Activated CD4-positive, alpha-beta T cell treated with anti-CD3 and anti-CD28 coated beads for 4 hours (primary cell): ENCODE results near the gene ZNF844.
"Not testable (repeated sequence)": the region's sequence is repeated elsewhere in the genome, so short reads cannot be mapped to it uniquely, and the experiment has no call there.

ENCODE experiments used
- DNase-seq, 2 donors: peaks; one replicate each; pipeline ENCODE4 v3.0.0-alpha.2; 2020

ZNF844 gene

DNA sequence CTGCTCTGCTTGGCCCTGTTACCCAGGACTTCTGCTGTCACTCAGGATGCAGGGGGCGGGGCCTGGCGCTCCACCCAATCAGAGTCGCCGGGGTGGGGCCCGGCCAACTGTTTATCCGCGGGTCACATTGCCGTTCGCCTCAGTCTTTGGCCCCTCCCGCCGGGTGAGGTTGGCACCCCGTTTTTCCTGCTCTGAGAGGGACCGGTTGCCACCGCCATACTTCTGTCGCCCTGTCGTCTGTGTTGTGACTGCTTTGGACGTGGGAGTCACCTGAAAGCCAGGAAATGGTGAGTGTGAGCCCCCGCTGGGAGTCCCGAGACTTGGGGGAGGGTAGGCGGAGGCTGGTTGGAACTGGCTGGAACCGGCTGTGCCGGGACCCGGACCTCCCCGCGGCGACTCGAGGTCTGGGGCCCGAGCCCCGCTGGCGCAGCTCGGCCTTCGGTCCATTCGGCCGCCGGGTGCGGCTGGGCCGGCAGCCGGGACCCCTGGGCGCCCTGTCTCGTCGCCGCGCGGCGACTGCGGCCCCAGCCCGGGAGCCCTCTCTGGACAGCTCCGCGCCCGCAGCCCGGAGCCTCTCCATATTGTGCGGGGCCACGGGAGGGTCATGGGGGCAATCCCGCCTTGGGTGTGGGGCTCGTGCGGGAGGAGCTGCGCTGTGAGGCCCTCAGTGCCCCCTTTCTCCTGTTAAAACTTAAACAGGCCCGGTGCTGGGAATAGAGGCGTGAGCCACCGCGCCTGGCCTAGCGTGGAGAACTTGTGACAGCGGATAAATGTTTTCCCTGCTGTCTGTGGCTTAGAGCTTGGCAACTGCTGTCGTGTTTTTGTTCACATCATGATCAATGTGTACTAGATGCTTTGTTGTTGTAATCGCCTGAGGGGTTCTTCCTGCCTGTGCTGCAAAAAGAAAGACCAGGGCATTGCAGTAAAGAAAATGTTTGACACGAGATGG is at the start of gene ZNF844:
Gene ZNF844 (plus strand): TSS at position 142 of the 949 bp plus-strand sequence. CDS start 143 bp downstream, at position 285.
- DNase-seq: peak; percentile 54 to 67

DNA sequence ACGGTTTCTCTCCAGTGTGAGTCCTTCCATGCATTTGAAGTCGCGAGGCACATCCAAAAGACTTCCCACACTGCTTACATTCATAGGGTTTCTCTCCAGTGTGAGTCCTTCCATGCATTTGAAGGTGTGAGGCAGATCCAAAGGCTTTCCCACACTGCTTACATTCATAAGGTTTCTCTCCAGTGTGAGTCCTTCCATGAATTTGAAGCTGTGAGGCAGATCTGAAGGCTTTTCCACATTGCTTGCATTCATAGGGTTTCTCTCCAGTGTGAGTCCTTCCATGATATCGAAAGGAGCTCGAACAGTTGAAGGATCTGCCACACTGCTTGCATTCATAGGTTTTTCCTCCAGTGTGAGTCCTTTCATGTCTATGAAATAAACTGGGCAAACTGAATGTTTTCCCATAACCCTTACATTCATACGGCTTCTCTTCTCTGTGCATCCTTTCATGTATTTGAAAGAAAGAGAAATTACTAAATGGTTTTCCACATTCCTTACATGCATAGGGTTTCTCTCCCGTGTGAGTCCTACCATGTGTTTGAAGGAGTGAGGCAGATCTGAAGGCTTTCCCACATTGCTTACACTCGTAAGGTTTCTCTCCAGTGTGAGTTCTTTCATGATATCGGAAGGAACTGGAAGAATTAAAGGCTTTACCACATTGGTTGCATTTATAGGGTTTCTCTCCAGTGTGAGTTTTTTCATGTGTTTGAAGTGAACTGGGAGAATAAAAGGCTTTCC is 49.3 kb upstream of the ZNF844 start:
- no peak for DNase-seq

DNA sequence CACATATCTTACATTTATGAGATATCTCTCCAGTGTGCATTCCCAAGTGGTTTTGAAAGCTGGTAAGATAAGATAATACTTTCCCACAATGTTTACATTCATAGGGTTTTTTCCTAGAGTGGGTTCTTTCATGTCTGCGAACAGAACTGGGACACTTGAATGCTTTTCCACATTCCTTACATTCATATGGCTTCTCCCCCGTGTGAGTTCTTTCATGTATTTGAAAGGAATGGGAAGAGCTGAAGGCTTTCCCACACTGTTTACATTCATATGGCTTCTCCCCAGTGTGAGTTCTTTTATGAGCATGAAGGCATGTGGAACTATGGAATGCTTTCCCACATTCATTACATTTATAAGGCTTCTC is 48.8 kb upstream of the ZNF844 start:
- no peak for DNase-seq

DNA sequence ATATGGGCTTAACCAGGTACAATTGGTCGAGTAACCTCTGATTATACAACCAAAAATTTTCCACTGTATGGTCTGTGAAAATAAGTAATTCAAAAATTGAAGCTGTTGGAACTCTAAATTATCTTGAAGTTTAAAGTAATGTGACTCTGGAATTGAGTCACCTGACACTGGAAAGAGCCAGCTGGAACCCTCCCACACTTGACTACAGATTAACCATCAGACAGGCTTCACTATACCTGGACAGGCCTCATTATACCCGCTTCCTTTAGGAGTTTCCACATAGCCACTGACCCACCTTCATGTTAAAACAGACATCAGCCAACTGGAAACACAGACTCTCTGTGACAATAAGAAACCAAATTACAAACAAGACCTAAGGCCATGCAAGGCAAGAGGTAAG is 30.3 kb upstream of the ZNF844 start:
- DNase-seq: no peak

DNA sequence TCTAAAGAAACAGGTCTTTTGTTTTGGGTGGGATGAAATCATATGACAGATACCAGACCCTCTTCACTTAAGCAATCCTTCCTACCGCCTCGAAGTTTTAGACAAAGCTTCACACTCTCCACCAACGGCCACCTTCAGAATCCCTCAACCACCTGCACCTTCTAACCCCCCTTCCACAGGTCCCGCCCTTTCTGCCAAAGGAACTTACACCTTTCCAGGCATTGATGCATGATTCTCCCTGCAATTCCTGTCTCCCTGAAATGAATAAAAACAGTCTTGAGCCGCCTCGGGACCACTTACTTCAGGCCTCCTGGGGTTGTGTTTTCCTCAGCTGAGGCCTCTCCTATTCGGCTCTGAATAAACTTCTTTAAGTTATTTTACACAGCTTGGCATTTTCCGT is 29.9 kb upstream of the ZNF844 start:
- DNase-seq: no peak

DNA sequence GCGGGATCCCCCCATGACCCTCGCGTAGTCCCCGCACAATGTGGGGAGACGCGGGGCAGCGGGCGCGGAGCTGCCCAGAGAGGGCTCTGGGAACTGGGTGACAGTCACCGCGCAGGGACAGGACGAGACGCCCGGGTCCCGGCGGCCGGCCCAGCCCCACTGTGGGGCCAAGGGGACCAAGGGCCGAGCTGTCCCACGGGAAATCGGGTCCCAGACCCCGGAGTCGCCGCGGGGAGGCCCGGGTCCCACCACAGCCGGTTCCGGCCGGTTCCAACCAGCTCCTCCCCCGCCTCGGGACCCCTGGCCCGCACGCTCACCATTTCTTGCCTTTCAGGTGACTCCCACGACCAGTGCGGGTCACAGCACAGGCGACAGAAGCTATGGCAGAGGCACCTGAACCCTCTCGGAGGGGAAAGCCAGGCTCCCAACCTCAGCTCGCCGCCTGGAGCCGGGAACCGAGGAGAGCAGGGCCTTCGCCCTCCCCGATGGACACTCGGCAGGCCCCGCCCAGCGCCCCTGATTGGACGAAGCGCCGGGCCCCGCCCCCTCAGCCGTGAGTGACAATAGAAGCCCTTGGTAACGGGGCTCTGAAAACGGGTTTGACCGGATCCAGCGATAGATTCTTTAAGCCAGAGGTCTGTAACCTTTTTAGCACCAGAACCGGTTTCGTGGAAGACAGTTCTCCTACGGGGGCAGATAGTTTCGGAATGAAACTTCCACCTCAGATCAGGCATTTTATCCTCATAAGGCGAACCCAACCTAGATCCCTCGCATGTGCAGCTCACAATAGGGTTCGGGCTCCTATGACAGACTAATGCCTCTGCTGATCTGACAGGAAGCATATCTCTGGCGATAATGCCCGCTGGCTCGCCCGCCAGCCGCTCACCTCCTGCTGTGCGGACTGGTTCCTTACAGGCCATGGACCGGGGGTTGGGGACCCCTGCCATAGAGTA is 29.0 kb upstream of the ZNF844 start, which contains the start of gene ZNF433:
Gene ZNF433 (minus strand): TSS at position 460 of the 953 bp plus-strand sequence. CDS start 140 bp downstream, at position 320.
- peak; percentile 48 to 62 for DNase-seq

DNA sequence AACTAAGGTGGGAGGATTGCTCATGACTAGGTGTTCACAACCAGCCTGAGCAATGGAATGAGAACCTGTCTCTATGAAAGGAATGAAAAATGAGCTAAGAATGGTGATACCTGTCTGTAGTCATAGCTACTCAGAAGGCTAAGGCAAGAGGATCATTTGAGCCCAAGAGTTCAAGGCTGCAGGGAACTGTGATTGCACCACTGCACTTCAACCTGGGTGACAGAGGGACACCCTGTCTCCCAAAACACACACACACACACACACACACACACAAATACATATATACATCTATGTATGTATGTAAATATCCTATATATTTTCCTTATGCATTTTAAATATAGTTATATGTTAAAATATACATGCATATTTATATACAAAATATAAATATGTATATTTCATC is 21.6 kb upstream of the ZNF844 start:
- DNase-seq: no peak

DNA sequence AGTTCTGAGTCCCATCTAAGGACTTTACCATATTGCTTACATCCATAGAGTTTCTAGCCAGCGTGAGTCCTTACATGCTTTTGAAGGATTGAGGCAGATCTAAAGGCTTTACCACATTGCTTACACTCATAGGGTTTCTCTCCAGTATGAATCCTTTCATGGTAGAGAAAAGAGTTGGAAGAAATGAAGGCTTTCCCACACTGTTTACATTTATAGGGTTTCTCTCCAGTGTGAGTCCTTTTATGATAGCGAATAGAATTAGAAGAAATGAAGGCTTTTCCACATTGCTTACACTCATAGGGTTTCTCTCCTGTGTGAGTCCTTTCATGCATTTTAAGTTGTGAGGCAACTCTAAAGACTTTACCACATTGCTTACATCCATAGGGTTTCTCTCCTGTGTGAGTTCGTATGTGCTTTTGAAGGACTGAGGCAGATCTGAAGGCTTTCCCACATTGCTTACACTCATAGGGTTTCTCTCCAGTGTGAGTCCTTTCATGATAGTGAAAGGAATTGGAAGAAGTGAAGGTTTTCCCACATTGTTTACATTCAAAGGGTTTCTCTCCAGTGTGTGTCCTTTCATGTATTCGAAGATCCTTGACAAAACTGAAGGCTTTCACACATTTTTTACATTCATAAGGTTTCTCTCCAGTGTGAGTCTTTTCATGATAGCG is 20.6 kb upstream of the ZNF844 start:
- no peak for DNase-seq

DNA sequence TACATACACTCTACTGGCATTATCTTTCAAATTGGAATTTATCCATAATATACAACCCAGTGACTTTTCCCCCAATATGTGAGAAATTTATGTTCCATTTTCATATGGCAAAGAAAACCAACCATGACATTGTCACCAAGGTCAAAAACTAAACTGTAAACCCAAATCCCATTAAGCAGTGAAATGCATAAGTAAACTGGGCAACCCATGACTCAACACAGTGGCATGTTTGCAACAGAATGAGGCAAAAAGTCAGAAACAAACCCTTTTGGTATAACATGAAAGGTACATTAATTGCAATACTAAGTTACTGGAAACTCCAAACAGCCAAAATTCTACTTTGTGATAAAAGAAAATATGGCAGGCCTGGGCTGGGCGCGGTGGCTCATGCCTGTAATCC is 16.7 kb upstream of the ZNF844 start:
- DNase-seq: no peak

DNA sequence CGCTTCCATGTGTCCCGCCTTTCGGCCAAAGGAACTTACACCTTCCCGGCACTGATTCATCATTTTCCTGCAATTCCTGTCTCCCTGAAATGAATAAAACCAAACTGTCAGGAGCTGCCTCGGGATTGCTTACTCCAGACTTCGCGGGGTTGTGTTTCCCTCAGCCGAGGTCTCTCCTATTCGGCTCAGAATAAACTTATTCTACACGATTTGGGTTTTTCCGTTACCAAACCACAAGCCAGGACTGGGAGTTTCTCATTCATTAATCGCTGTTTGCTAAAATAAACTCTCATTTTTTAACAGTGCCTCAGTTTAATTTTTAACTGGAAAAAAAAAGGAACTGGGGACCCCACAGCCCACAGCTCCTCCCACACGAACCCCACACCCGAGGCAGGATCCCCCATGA is 12.4 kb upstream of the ZNF844 start:
- DNase-seq: no peak

DNA sequence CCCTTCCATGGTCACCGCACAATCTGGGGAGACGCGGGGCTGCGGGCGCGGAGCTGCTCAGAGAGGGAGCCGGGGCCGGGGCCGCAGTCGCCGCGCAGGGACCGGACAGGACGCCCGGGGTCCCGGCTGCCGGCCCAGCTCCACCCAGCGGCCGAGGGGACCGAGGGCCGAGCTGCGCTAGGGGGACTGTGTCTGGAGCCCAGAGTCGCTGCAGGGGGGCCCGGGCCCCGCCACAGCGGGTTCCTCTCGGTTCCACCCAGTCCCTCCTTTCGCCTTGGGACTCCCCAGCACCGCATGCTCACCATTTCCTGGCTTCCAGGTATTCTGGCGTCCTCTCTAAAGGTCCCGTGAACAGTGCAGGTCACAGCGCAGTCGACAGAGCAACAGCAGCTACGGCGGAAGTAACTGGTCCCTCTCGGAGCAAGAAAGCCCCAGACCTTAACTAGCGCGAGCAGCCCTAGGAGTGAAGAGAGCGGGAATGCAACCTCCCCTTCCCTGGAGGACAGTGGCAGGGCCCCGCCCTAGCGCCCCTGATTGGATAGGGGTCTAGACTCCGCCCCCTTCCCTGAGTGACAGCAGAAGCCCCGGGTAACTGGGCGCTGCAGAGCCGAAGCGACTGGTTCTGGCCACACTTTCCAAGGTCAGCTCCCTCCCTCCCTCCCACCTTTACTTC is 11.9 kb upstream of the ZNF844 start, which contains the start of gene ZNF878:
Gene ZNF878 (minus strand): TSS at position 465 of the 673 bp plus-strand sequence. CDS start 160 bp downstream, at position 305.
- DNase-seq: peak in 1 of 2 donors; percentile 52

DNA sequence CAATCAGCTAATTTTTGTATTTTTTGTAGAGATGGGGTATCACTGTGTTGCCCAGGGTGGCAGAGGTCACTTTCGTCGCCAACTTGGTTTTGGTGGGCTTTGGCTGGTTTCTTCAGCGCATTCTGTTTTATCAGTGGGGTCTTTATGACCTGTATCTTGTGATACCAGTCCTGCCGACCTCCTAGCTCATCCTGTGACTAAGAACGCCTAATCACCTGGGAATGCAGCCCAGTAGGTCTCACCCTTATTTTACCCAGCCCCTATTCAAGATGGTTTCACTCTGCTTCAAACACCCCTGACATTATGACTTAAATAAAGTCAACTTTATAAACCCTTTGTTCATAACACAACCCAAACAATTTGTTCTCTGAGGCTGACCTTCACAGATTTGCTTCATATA is 8.7 kb upstream of the ZNF844 start:
- no peak for DNase-seq

DNA sequence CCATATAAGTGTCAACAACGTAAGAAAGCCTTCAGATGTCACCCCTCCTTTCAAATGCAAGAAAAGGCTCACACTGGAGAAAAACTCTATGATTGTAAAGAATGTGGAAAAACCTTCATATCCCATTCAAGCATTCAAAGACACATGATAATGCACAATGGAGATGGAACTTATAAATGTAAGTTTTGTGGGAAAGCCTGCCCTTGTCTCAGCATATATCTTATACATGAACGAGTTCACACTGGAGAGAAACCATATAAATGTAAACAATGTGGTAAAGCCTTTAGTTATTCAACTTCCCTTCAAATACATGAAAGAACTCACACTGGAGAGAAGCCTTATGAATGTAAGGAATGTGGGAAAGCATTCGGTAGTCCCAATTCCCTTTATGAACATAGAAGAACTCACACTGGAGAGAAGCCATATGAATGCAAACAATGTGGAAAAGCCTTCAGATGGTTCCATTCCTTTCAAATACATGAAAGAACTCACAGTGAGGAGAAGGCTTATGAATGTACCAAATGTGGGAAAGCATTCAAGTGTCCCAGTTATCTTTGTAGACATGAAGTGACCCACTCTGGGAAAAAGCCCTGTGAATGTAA is 11.1 kb downstream of the ZNF844 start:
- no peak for DNase-seq

DNA sequence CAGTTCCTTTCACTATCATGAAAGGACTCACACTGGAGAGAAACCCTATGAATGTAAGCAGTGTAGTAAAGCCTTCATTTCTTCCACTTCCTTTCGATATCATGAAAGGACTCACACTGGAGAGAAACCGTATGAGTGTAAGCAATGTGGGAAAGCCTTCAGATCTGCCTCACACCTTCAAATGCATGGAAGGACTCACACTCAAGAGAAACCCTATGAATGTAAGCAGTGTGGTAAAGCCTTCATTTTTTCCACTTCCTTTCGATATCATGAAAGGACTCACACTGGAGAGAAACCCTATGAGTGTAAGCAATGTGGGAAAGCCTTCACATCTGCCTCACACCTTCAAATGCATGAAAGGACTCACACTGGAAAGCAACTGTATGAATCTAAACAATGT is 11.8 kb downstream of the ZNF844 start:
- not testable (repeated sequence) for DNase-seq

DNA sequence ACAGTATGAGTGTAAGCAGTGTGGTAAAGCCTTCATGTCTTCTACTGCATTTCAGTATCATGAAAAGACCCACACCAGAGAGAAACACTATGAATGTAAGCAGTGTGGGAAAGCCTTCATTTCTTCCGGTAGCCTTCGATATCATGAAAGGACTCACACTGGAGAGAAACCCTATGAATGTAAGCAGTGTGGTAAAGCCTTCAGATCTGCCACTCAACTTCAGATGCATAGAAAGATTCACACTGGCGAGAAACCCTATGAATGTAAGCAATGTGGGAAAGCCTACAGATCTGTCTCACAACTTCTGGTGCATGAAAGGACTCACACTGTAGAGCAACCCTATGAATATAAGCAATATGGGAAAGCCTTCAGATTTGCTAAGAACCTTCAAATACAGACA is 12.8 kb downstream of the ZNF844 start:
- DNase-seq: no peak

DNA sequence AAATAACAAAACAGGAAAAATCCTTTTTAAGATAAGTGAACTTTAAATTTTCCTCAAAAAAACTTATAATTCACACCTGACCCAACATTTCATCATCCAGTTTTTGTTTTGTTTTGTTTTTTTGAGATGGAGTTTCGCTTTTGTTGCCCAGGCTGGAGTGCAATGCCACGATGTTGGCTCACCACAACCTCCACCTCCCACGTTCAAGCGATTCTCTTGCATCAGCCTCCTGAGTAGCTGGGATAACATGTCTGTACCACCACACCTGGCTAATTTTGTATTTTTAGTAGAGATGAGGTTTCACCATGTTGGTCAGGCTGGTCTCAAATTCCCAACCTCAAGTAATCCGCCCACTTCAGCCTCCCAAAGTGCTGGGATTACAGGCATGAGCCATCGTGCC is 18.8 kb downstream of the ZNF844 start:
- DNase-seq: not testable (repeated sequence)

DNA sequence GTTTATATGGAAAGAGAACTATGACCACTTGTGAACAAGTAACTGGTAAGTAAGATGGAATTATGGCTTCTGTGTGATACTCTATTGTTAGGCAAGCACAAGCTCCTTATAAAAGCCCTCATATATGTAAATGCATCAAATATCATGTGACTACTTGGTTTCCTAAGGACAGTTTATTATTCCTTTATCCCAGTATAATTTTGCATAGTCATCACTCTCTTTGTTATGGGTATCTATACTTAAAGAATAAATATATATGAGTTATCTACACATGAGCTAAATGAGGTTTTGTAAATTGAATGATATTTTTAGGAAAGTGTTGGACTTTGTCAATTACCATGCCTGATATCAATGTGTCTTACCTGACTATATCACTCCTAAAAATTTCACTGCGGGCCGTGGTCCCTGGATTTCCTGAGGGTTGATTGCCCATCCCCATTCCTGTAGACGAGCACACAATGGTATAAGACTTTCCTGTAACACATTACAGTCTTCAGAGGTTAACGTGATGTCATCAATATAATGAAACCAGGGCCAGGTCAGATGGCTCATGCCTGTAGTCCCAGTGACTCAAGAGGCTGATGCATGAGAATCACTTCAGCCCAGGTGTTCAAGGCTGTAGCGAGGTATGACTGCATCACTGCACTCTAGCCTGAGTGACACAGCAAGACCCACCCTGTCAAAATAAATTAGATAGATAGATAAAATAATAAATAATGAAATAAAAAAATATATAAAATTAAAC is 20.7 kb downstream of the ZNF844 start:
- no peak for DNase-seq

DNA sequence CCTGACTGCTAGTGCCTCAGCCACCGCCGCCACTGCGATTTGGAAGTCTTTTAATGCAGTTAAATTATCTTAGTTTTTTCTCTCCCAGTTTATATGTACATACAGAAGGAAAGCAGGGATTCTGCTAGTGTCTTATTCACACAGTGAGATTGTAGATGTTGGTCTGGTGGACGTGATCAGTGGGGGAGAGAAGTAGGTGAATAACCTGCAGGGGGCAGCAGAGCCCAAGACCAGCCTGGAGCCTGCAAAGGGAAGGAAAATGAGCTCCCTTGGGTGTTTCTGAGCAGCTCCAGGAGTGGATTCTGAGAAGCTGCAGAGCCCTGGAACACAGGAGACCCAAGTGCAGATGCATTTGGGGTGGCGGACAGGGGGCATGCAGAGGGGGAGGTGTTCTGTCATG is 26.3 kb downstream of the ZNF844 start:
- peak; percentile 39 to 50 for DNase-seq

DNA sequence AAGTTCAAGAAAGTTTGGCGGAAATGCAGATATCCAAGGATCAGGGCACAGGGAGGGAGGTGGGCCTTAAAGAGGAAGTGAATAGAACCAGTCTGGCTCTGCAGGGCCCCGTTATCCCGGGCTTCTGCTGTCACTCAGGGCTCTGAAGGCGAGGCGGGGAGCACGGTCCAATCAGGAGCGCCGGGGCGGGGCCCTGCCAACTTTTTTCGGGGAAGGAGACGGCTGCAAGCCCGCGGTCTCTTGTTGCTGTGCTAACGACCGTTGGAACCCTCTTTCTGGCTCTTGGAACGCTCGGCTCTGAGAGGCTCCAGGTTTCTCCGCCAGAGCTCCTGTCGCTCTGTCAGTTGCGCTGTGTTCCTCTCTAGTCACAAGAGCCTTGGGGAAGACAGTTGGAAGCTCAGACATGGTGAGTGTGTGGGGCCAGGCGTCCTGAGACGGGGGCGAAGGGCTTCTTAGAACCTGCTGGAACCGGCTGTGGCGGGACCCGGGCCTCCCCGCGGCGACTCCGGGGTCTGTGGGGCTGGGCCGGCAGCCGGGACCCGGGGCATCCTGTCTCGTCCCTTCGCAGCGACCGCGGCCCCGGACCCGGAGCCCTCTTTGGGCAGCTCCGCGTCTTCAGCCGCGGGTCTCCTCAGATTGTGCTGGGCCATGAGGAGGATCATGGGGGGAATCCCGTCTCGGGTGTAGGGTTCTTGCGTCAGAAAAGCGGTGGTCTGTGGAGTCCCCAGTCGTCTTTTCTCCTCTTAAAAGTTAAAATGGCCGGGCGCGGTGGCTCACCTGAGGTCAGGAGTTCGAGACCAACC is 27.7 kb downstream of the ZNF844 start:
- DNase-seq: peak; percentile 13 to 34
